ENCODE results near the gene PARD3B. TPM values are rescaled to one million over a fixed set of nuclear protein-coding genes. Genes with fewer than 3 reads are reported as not detected.

Gene PARD3B
- total RNA-seq (29.6 TPM), polyA plus RNA-seq (ENCODE audit: insufficient read depth, low read depth, low replicate concordance) (5.3 TPM)
- long read RNA-seq, donor 1 = 0 reads
- long read RNA-seq, donor 2 = 0 reads
- long read RNA-seq, donor 3, partial matches to known transcripts = 0 of 1 reads
- long read RNA-seq, donor 3, other reads (novel, unspliced or antisense) = 0 of 1 reads
- long read RNA-seq, donor 4 = 0 reads
- long read RNA-seq, donor 5 = 0 reads
- long read RNA-seq, donor 6 = 0 reads
- long read RNA-seq, donor 7, partial matches to known transcripts = 7 of 12 reads
- long read RNA-seq, donor 7, other reads (novel, unspliced or antisense) = 5 of 12 reads
- long read RNA-seq, donor 8 = 0 reads
- long read RNA-seq, donor 9 = 0 reads
- long read RNA-seq, donor 10 = 0 reads

DNA sequence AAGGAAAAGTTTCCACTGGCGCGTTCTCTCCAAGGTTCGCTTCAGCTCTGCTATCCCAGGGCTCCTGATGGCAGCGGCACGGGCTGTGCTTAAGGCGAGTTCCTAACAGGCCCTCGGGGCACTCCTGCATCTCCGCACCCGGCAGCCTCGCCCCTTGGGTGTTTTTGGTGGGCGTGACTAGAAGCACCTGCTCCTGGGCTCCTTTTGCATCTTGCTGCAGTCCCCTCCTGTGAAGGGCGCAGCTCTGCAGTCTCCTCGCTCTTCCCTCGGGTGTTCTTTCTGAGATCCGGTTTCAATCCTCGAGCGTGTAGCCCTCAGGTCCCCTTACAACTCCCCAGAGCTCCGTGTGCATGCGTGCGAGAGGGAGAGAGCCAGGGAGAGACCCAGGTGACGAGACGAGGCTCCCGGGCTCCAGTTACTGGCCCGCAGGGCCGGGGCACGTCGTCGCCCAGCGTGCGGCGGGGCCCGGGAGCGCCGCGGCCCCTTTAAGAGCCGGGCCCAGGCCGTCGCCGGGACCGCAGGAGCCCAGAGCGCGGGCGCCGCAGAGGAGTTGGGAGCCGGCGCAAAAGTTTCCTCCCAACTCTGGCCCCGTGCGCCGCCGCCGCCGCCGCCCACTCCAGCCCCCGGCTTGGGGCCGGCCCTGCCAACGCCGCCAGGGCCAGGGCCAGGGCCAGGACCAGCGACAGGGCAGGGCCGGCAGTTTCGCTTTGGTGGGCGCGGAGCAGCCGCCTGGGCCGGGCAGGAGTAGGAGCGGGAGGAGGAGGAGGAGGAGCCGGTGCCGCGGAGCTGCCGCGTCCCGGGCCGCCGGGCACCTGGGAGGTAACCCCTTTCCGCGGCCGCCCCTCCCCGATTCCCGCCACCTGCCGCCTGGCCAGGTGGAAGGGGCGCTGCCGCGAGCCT, at the start of gene PARD3B:
TSS of gene PARD3B (plus strand) at position 515 of the 900 bp plus-strand sequence. CDS start 525 bp downstream, outside the sequence.
- Histone ChIP-seq H3K4me1 (ENCODE audit: control insufficient read depth in 2 of 3, insufficient read depth in 2 of 3, low read depth in 1 of 3, low read length in 3 of 3) (peaks cover 0 to 7% (median 0%) of the 10 kb centered on the region in 3 donors), H3K9me3 (ENCODE audit: control insufficient read depth in 2 of 3, insufficient read depth in 1 of 3, low read length in 3 of 3) (no peaks in the 10 kb centered on the region), H3K27me3 (ENCODE audit: control insufficient read depth, insufficient read depth, low read length) (no peaks in the 10 kb centered on the region), H3K27ac (ENCODE audit: low read depth in 2 of 2, low read length in 2 of 2) (peak within 1 kb of the TSS; percentile 69), H3K36me3 (ENCODE audit: control insufficient read depth in 2 of 3, insufficient read depth in 3 of 3, low read length in 3 of 3) (no peaks in the 10 kb centered on the region), H3K9ac (ENCODE audit: low read length in 3 of 3) (peak within 1 kb of the TSS; percentile 28 to 51 (median 35)), H3K4me3 (ENCODE audit: low read length in 3 of 3) (peak within 1 kb of the TSS; percentile 67 to 80 (median 74))
- peak; percentile 80 to 90 (median 84) for DNase-seq
- intact Hi-C loops (cut with DNase I) = no loop called here
- no peak for FAIRE-seq
- TF ChIP-seq CTCF (IDR thresholded peaks at IDR 0.05; ENCODE audit: borderline replicate concordance, extremely low read depth, insufficient read depth) = no peak

GRCh38 chr2:204496779-204497178, 48.5 kb upstream of the PARD3B start:
- Histone ChIP-seq H3K27ac (ENCODE audit: low read depth in 2 of 2, low read length in 2 of 2) (no peak overlapping the region), H3K27me3 (ENCODE audit: control insufficient read depth, insufficient read depth, low read length) (no peaks in the 10 kb centered on the region), H3K4me1 (ENCODE audit: control insufficient read depth in 2 of 3, insufficient read depth in 2 of 3, low read depth in 1 of 3, low read length in 3 of 3) (peaks cover 0 to 2% (median 0%) of the 10 kb centered on the region in 3 donors), H3K9me3 (ENCODE audit: control insufficient read depth in 2 of 3, insufficient read depth in 1 of 3, low read length in 3 of 3) (no peaks in the 10 kb centered on the region), H3K9ac (ENCODE audit: low read length in 3 of 3) (no peak overlapping the region), H3K36me3 (ENCODE audit: control insufficient read depth in 2 of 3, insufficient read depth in 3 of 3, low read length in 3 of 3) (no peaks in the 10 kb centered on the region), H3K4me3 (ENCODE audit: low read length in 3 of 3) (no peak overlapping the region)
- no peak for DNase-seq
- no peak for TF ChIP-seq CTCF (IDR thresholded peaks at IDR 0.05; ENCODE audit: borderline replicate concordance, extremely low read depth, insufficient read depth)
- intact Hi-C loops (cut with DNase I) = no loop called here
- no peak for FAIRE-seq

DNA sequence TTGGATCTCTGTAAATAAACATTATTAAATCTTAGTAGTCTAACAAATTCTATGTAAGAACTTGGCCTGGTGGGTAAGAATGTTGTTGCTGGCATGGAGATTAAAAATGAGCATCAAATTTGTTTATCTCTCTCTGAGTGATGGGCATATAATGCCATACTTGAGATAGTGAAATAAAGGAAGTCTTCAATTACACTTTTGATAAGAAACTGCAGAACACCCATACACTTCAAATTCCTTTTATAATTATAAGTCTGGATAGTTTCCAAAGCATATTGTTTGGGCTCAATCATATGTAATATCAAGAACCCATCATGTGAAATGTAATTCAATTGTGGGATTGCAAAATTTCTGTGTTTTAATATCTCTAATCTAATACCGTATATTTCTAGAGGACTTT, 47.4 kb upstream of the PARD3B start:
- FAIRE-seq (no peak), DNase-seq (no peak)
- Histone ChIP-seq H3K9ac (ENCODE audit: low read length in 3 of 3) (no peak overlapping the region), H3K27ac (ENCODE audit: low read depth in 2 of 2, low read length in 2 of 2) (no peak overlapping the region), H3K27me3 (ENCODE audit: control insufficient read depth, insufficient read depth, low read length) (no peaks in the 10 kb centered on the region), H3K4me3 (ENCODE audit: low read length in 3 of 3) (no peak overlapping the region), H3K36me3 (ENCODE audit: control insufficient read depth in 2 of 3, insufficient read depth in 3 of 3, low read length in 3 of 3) (no peaks in the 10 kb centered on the region), H3K4me1 (ENCODE audit: control insufficient read depth in 2 of 3, insufficient read depth in 2 of 3, low read depth in 1 of 3, low read length in 3 of 3) (peaks cover 0 to 2% (median 0%) of the 10 kb centered on the region in 3 donors), H3K9me3 (ENCODE audit: control insufficient read depth in 2 of 3, insufficient read depth in 1 of 3, low read length in 3 of 3) (no peaks in the 10 kb centered on the region)
- TF ChIP-seq CTCF (IDR thresholded peaks at IDR 0.05; ENCODE audit: borderline replicate concordance, extremely low read depth, insufficient read depth) = no peak
- intact Hi-C loops (cut with DNase I) = no loop called here
